Measurements from ENCODE around the gene ATP6V0C.
"Not testable (repeated sequence)": the region's sequence is repeated elsewhere in the genome, so short reads cannot be mapped to it uniquely, and the experiment has no call there.

The ATP6V0C gene

DNA sequence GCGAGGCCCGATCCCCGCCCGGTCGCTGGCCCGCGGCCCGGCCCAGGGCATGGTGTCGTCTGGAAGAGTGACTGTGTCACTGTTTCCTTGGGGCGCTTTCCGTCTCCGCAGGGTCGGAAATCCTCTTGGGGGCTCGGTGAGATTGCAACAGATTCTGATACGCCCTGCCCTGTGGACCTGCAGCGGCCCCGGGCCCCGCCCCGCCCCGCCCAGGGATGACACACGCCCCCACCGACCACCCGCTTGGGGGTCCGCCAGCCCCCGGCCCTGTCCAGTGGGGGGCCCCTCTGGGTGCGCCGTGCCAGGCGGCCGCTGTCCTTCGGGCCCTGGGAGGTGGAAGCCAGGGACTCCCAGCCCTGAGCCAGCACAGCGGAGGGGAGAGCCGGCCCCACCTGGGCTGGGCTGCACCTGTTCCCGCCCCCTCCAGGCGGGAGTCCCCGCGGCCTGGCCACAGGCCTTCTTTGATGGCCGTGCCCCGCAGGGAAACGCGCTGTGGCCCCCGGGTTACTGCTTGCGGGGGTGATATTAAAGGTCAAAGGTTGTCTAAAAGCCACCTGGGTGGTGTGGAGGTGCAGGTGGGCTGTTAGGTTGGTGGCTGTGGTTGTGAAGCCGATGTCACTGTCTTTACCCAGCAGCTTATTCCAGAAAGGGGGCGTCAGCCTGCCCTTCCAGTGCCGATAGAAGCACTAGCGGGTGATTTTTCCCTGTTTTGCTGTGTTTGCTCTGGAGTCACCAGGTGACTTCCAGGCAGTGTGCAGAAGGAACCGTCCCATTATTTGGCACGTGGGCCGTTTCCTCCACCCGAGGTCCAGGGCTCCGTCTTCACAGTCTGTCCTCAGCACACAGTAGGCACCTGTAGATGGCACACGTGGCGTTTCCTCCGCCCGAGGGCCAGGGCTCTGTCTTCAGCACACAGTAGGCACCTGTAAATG lies 38.1 kb upstream of the ATP6V0C start:
- peak; percentile 30 for DNase-seq

DNA sequence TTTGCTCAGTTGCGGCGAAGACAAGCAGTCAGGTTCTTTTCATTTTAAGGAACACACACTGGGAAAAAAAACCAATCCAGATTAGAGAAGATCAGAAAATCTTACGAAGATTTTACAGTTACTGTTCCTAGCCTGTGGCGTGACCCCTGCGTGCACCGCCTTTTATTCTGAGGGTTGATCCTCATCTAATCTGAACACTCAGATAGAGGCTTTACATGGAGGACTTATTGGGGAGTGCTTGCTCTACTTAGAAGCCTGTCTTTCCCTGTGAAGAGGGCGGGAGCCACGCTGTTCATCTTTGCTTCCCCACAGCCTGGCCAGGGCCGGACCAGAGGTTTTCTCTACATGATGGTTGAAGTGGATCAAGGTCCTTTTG lies 37.4 kb upstream of the ATP6V0C start:
- no peak for DNase-seq

DNA sequence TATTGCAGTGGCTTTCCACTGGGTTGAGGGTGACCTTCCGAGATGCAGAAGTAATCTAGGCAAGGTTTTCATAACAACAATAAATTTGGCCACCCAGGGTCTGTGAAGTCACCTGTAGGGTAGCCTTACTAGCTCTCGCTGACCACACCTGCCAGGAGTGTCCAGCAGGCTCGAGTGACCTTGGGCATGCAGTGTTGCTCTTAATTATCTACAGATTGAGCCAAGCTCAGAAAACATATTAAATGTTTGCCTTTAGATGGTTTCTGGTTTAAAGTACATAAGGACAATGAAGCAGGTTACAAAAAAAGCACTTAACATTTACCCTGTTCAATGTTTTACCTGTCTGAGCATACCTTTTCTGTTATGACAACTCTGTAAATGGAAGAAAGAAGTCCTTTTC lies 37.0 kb upstream of the ATP6V0C start:
- DNase-seq: no peak

DNA sequence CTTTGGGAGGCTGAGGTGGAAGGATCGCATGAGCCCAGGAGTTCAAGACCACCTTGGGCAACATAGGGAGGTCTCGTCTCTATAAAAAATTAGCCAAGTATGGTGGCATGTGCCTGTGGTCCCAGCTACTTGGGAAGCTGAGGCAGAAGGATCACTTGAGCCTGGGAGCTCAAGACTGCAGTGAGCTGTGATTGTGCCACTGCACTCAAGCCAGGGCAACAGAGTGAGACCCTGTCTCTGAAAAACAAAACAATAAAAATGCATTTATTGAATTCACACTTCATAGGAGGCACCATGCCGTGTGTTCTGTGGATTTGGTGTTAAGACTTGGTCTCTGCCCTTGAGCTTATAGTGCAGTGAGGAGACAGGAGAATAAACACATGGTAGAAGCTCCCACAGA lies 36.4 kb upstream of the ATP6V0C start:
- DNase-seq: no peak

DNA sequence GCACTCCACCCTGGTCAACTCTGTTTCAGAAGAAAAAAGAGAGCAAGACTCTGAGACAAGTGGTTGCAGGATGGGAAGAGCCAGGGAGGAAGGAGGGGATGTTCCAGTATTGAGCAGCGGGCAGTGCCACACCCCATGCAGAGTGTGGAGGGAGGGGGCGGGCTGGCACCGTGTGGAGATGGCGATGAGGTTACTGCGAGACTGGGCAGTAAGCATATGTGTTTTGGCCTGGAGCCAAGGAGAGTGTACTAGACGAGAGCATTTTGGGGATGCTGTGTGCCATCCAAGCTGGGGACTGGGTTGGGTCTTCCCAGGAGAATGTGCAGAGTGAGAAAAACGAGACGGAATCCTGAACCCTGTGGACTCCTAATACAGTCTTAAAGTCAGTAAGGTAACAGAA lies 35.5 kb upstream of the ATP6V0C start:
- DNase-seq: no peak

DNA sequence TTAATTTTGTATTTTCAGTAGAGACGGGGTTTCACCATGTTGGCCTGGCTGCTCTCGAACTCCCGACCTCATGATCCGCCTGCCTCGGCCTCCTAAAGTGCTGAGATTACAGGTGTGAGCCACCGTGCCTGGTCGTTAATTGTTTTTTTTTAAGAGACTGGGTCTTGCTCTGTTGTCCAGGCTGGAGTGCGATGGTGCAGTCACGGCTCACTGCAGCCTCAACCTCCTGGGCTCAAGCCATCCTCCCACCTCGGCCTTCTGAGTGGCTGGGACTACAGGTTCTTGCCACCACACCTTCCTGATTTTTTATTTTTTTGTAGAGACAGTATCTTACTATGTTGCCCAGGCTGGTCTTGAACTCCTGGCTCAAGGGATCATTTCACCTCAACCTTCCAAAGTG lies 33.8 kb upstream of the ATP6V0C start:
- DNase-seq: not testable (repeated sequence)

DNA sequence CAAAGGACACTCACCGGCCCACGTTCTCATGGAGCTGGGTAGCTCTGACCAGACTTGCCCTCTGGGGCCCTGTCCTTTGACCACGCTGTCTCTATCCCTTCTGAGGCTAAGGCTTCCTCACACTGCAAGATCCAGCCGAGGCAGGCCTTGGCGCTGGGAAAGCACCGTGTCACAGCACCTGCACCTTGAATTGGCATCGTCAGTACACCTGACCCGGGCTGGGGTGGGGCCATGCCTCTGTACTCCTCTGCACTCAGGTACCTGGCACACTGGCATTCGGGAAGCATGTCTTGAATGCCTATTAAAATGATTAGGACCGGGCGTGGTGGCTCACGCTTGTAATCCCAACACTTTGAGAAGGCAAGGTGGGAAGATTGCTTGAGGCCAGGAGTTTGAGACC lies 32.8 kb upstream of the ATP6V0C start:
- DNase-seq: no peak

DNA sequence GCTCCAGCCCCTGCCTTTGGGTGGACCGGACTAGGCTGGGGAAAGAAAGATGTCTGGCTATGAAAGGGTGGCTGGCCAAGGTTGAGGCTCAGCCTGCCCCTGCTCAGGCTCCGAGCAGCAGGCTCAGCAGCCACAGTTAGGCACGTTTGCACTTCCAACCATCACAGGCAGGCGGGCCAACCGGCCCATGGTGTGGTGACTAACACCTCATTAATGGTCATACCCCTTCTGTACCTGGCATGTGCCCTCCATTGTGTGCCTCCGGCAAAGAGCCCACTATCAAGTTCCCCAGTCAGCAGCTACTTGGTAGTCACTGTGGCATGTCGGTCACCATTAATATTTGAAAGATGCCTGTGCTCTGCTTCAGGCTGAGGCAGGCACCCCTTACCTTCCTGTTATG lies 32.1 kb upstream of the ATP6V0C start:
- no peak for DNase-seq

DNA sequence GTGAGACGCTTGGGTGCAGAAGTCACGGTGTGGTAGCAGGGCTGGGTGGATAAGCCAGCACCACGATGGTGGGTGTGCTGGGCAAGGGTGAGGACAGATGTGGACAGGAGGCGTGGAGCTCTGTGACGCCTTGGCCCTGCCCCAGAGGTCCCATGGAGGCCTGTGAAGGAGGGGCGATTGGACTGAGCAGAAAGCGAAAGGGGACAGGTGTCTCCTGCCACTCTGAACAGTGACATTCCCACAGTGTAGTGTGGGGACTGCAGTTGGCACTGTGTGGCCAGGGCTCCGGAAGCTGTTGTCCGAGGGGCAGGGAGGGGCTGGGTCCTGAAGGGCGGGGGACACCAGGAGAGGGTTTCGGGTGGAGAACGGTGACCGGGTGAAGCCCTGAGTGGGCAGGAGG lies 31.5 kb upstream of the ATP6V0C start:
- no peak for DNase-seq

DNA sequence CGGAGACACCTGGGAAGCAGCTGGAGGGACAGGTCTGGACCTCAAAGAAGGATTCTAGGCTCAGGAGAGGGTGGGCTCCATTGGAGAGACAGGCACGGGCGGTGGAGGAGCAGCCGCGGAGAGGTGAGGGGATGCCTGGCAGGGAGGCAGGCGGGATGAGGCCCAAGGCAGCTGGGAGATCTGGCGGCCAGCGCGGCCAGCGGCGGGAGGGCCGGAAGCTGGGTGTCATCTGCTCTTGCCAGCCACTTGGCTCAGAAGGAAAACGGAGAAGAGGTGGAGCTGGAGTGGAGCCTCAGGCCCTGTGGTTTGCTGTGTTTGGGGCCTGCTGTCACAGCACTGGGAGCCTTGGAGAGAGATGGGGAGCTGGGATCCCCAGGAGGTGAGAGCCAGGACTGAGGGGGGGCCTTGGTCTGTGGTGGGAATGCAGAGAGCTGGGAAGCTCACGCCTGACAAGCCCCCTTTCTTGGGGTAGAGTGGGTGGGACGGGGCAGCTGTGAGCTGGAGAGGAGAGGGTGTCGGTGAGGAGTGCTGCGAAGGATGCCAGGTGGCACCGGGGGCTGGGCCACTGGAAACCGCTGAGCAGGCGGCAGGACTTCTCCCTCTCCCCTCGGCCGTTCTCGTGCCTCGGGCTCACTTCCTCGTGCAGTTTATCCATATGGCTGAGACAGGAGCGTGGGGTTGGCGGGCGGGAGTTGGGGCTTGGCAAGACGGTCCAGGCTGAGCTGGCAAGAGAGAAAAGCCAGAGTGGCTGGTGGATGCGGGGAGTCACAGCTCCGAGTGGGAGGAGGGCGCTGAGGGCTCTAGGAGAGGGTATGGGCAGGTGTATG lies 30.8 kb upstream of the ATP6V0C start:
- no peak for DNase-seq

DNA sequence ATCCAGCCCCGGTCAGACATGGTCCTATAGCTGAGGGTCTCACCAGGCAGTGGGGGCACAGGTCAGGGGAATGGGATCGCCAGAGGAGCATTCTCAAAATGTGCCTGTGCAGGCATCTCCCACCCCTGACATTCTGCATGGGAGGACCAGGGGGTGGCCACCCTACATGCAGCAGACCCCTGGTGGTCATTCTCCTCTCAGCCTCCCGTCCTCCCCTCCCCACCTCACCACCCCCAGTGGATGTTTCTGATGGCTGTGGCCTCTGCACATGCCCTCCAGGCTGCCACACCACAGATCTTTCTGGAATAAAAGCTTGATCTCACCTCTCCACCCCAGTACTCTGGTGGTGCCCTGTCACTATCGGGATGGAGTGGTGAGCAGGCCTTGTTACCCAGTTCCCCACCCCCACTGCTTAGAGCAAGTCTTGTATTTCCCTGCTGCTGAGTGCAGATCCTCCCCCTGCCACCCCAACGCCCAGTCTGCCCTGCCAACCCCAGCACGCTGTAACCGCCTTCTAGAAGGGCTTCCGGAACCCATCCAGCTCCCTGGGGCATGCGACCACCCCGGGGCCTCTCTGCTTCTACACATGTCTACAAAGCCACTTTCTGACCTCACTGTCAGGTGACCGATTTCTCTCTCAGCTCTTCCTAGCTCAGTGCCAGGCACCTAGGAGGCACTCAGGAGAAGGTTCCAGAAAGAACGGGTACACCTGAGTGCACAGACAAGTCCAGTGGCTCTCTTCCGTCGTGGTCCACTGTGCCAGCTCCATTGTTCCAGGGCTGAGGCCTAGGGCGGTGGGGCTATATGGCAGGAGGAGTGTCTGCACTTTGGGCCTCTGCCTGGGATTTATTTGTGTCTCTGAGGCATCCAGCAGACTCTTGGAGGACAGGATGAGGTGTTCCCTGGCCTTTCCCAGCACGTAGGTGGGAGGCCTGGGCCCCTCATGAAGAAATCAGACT lies 29.5 kb upstream of the ATP6V0C start:
- no peak for DNase-seq

DNA sequence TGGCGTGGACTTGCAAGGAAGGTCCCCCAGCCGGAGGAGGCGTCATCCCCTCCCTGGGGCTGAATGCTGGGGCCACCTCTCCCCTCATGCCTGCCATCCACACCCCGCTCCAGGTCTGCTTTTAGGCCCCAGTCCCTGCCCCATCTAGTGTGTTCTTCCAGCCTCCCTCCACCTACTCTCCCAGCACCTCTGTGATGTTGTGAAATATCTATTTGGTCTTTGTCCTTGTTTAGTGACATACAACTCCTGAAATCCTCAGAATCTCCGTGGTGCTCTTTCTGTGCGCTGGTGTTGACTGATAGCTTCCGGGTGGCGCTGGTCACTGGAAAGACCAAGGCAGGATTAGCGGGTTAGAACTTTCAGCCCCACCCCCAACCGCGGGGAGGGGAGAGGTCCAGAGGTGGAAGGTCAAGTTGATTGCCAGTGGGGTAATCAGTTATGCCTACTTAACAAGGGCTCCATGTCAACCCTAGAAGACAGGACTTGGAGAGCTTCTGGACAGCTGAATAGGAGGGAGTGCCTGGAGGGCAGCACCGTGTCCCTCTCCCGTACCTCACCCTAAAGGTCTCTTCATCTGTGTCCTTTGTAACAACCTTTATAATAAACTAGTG lies 28.7 kb upstream of the ATP6V0C start:
- no peak for DNase-seq

DNA sequence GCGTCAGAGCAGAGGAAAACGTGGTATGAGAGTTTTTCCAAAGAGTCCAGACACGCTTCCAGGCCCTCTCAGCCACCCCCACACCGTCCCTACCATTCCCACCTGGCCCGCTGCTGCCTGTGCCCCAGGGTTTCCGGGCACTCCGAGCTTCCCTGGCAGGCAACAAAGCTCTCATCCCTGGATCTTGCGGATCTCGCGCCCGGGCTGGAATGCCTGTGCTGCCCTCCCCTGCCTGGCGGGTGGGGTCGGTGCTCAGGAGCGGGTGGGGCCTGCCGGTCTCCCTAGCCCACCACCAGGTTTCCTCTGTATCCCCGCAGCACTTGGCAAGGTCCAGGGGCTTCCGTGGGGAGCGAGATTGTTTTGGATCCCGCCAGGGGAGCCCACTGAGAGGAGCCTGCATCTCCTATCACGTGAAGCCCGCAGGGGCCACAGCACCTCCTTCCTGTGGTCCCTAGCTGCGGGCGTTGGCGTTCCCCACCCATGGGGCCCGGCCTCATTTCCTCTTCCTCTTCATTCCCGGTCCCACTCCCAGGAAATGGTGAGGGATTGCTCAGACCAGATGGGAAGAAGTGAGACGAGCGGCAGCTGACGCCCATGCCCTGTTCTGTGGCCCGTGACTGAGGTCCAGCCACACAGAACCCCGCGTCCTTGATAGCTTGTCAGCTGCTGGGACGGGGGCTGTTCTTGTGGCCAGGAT lies 27.8 kb upstream of the ATP6V0C start:
- DNase-seq: no peak

DNA sequence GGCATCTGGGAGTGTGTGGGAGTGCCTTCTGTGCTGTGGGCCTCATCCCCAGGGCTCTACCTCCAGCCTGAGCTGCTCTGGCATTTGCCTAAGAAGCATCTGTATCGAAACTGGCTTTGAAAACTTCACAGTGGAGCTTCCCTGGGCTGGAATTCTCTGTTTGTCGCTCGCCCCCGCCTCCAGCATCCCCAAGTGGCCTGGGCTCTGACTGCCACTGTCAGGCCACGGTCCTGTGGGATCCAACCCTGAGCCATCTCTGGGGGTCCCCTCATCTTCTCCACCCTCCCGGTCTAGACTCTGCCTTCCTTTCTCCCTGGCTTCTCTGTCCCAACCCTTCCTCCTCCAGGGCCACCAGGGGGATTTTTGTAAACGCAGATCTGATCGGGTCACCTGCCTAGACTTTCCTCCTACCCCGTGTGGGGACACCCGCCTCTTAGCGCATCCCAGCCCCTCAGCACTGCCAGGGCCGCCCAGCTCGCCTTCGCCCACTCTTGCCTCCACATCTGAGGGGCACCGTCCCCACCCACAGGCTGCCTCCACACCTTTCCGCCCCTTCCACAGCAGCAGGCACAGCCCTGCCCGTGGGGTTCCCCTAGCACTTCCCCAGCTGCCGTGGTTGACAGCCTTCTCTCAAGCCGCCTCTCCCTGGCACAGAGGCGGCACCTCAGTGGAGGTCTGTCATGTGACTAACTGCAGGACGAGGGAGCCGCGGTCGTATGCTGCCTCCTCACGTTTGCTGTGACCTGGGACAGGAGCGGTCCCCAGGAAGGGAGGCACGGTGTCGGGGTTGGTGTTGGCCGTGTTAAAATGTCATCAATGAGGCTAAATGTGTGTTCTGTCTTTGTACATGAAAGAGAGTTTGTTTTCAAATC lies 26.9 kb upstream of the ATP6V0C start:
- DNase-seq: peak; percentile 81

DNA sequence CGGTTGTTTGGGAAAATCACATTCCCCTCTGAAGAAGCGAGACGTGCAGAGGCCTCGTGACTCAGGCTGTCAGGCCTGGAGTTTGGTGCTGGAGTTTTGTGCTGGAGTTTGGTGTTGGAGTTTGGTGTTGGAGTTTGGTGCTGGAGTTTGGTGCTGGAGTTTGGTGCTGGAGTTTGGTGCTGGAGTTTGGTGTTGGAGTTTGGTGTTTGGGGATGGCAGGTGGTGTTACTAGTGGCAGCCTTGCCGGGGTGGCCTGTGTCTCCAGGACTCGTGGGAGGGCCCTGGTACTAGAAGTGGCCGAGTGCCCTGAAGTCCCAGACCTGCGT lies 26.3 kb upstream of the ATP6V0C start:
- no peak for DNase-seq

DNA sequence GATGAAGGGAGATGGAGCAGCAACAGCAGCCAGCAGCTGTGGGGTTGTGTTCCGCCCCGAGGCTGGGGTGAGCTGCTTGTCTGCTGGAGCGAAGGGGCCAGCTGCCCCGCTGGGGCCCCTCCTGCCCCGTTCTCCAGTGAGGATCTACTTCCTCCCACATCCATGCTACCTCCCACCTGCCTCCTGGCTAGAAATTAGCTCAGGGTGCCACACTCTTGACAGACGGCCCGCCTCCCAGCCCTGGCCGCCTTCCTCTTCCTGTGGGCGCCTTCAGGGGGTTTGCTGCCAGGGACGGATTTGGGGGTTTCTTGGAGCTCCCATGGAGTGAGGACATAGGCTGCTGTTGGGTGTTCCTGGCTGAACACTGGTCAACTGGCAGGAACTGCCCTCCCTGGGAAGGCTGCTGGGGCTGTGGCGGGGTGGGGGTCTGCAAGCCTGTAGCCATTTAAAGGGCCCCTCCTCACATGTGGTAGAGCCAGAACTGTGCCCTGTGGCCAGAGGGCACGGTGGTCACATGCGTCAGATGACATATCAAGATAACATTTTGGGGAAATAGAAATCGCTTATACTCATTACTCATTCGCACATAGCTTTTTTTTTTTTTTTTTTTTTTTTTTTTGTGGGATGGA lies 25.7 kb upstream of the ATP6V0C start:
- DNase-seq: no peak

DNA sequence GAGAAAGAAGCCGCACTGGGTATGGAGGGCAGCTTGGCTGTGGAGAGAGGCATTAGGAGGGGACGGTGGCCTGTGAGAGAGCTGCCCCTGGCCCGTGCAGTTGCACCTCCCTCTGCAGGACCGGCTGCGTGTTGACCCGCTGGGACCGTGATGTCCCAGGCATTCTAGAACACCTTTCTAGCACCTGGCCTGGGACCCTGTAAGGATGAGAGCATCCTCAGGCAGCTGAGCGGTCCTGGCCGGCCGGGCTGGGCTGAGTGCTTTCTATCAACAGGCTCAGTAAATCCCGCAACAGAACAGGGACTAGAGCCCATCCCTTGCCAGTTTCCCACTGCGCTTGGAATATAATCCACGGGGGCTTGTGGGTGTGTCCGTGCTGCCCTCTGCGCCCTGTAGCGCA lies 24.2 kb upstream of the ATP6V0C start:
- no peak for DNase-seq

DNA sequence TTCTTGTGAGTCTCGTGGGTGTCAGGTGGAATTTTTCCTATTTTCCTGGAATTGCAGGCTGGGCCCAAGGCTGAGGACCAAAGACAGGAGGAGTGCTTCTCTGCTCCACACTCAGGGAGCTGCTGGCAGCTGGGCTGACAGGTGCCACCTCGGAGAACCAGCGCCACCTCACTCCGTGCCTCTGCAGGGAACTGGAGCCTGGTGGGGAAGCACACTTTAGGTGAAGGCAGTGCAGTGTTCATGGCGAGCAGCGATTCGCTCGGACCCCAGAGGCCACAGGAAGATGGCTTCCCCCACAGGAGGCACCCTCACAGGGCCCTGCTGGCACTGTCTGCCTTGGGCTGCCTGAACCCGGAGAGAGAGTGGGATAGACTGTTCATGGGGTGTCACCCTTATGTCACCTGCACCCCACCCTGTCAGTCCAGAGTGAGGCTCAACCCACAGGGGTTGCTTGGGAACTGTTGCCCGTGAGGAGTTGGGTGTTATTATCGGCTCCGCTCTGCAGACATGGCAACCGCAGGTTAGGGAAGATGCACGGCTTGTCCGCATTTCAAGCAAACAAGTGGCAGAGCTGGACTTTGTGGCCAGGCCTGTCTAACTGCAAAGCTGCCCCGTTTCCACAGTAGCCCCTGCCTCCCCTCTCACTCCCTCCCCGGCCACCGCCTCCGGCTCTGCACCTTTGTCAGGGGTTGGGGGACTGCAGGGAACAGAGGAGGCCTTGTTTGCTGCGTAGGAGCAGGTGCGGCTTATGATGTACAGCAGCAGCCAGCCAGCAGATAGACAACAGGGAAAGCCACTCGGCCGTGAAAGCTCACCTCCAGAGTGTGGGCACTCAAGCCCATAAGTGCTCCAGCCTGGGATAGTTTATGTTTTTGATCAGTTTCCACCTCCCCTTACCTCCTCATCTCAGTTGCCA lies 23.3 kb upstream of the ATP6V0C start:
- no peak for DNase-seq

DNA sequence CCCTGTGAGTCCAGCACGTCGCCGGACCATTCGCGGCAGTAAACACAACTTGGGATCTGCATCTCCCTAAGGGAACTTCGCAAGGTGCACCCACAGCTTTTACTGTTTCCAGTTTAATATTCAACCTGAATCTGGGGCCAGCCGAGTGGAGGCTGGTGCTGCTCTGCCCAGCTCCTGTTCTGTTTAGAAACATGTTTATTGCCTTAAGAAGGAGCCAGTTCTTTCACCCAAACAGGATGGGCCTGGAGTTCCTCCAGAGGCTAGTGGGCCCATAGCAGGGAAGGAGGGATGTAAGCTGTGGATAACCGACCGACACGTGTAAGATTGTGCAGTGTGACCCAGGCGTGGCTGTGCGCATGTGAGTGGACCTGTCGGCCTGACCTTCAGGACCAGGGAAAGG lies 21.5 kb upstream of the ATP6V0C start:
- no peak for DNase-seq
